AG10803 (cell line): ENCODE data around the gene CS.
"Not testable (repeated sequence)": the region's sequence is repeated elsewhere in the genome, so short reads cannot be mapped to it uniquely, and the experiment has no call there.

ENCODE experiments used
- DNase-seq: peaks from one replicate; pipeline ENCODE4 v3.0.0; 2010; ENCODE audit warnings: low read depth
- H3K4me3 ChIP-seq: 2 replicates; pipeline ENCODE4 v1.5.1; 2011; ENCODE audit warnings: mild to moderate bottlenecking, low read length, control low read depth
- CTCF ChIP-seq: conservative IDR thresholded peaks from 2 replicates; pipeline ENCODE4 v1.5.1; 2011; ENCODE audit warnings: mild to moderate bottlenecking, low read length, control low read depth, inconsistent platforms

The CS gene

DNA sequence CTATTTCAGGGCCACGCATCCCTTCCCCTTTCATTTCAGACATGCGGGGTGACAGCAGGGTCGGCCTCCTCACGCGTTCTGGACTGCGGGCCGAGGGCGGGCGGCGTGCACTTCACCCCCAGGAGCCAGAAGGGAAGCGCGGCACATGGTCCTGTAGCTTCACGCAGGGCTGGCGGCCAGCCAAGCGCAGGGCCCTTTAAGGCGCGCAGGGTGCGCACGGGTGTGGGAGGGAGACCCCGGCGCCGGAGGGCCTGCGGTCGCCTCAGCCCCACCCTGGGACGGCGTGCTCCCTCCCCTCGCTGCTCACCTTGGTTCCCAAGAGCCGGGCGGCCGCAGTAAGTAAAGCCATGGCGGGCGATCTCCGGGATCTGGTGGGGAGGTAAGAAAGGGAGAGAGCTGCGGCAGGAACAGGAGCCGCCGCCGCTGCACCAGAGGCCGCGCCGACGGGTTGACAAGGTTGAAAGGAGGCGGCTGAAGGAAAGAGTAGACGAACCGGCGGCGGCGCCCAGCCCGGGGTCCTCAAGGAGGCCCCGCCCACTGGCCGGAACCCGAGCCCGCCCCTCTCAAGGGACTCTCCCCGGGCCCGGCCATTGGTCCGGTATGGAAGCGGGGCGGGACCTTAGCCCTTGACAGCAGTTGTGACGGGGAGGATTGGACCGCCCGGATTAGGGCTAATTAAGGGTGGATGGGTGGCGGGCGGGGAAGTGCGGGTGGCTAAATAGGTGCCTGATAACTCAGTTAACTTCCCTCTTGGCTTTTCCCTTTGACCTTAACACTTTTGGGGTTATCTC lies at the start of gene CS:
TSS of gene CS (minus strand) at position 478 of the 791 bp plus-strand sequence. CDS start at position 349, 129 bp downstream.
- DNase-seq: peak; percentile 97
- peak within 1 kb of the TSS; percentile 74 for H3K4me3 ChIP-seq
- TF ChIP-seq CTCF: no peak

- no peak overlapping the region for H3K4me3 ChIP-seq
- DNase-seq: no peak
- TF ChIP-seq CTCF: no peak
These were observed 48.6 kb upstream of the CS start for GRCh38 chr12:56348776-56349175.

DNA sequence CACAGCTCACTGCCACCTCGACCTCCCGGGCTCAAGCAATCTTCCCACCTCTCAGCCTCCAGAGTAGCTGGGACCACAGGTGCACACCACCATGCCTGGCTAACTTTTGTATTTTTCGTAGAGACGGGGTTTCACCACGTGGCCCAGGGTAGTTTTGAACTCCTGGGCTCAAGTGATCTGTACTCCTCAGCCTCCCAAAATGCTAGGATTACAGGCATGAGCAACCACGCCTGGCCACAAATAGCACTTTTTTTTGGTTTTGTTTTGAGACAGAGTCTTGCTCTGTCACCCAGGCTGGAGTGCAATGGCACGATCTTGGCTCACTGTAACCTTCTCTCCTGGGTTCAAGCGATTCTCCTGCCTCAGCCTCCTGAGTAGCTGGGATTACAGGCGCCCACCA lies 47.1 kb upstream of the CS start:
- not testable (repeated sequence) for H3K4me3 ChIP-seq, DNase-seq

GRCh38 chr12:56346675-56347074 lies 46.5 kb upstream of the CS start:
- TF ChIP-seq CTCF: no peak
- DNase-seq: no peak
- H3K4me3 ChIP-seq: no peak overlapping the region

DNA sequence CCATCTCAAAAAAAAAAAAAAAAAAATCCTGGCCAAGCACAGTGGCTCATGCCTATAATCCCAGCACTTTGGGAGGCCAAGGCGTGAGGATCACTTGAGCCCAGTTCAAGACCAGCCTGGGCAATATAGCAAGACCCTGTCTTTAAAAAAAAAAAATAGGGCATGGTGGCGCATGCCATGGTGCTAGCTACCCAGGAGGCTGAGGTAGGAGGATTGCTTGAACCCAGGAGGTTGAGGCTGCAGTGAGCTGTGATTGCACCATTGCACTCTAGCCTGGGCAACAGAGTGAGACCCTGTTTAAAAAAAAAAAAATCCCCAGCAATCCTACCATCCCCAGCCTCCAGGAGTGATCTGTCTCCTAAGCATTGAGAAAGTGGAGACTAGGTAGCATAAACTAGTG lies 42.2 kb upstream of the CS start:
- not testable (repeated sequence) for DNase-seq, H3K4me3 ChIP-seq

DNA sequence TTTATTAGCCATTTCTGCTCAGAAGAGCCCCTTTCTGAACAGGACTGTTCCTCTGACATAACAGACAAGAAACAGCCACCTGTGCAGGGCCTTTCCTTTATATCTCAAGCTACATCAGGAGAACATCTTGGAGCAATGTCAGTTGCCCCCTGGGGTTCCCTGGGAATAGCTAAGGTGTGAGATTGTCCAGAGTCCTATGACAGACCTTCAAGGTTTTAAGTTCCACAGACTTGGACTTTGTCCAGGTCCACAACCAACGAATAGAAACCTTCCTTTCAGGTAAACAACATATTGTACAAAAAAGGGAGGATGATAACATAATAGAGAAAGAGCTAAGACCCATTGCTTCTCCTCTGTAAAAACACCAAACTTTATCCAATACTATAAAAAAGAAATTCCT lies 41.5 kb upstream of the CS start:
- TF ChIP-seq CTCF: no peak
- no peak for DNase-seq
- H3K4me3 ChIP-seq: no peak overlapping the region

GRCh38 chr12:56339158-56339422 lies 39.0 kb upstream of the CS start:
- no peak for TF ChIP-seq CTCF
- no peak overlapping the region for H3K4me3 ChIP-seq

GRCh38 chr12:56338308-56339157 lies 38.4 kb upstream of the CS start, which contains the start of gene IL23A:
IL23A (plus strand) TSS chr12:56338884; CDS start chr12:56339045, 161 bp downstream.
- H3K4me3 ChIP-seq: no peak within 1 kb of the TSS
- DNase-seq: no peak
- TF ChIP-seq CTCF: no peak

More at GRCh38 chr12:56339158-56339422, 39.0 kb upstream of the CS start:
- no peak for DNase-seq
